Measurements from ENCODE around the gene IFNA17. TPM values are rescaled to one million over a fixed set of nuclear protein-coding genes. Genes with fewer than 3 reads are reported as not detected.
"Not testable (repeated sequence)": the region's sequence is repeated elsewhere in the genome, so short reads cannot be mapped to it uniquely, and the experiment has no call there.

IFNA17 gene
- total RNA-seq, 4 donors from 2014 or later: not detected

GRCh38 chr9:21210311-21210710, 17.7 kb downstream of the IFNA17 start:
- TF ChIP-seq CTCF (IDR thresholded peaks at IDR 0.05 in 4 of 5, conservative IDR thresholded peaks at IDR 0.05 in 1 of 5) (no peak), POLR2A (IDR thresholded peaks at IDR 0.05) (no peak)

GRCh38 chr9:21207043-21207442, 21.0 kb downstream of the IFNA17 start, which contains the start of gene IFNA10:
TSS of gene IFNA10 (minus strand) at chr9:21207143. CDS start at chr9:21207097, 46 bp downstream.
- H3K27me3 ChIP-seq; H3K9me3 ChIP-seq; DNase-seq; H3K4me1 ChIP-seq; H3K27ac ChIP-seq; in situ Hi-C loops (cut with MboI; ENCODE audit: low sequenced_read_pairs in 4 of 4); H3K4me3 ChIP-seq; ATAC-seq; intact Hi-C loops (cut with DNase I; ENCODE audit: low total_unique reads); H3K36me3 ChIP-seq: not testable (repeated sequence)

More at GRCh38 chr9:21210311-21210710, 17.7 kb downstream of the IFNA17 start:
- H3K27me3 ChIP-seq: no peaks in the 10 kb centered on the region
- in situ Hi-C loops (cut with MboI; ENCODE audit: low sequenced_read_pairs in 4 of 4): no loop called here
- no peaks in the 10 kb centered on the region for H3K9me3 ChIP-seq
- intact Hi-C loops (cut with DNase I; ENCODE audit: low total_unique reads): no loop called here
- H3K4me1 ChIP-seq: no peaks in the 10 kb centered on the region
- H3K4me3 ChIP-seq: no peak overlapping the region
- H3K36me3 ChIP-seq: no peaks in the 10 kb centered on the region
- H3K27ac ChIP-seq: no peak overlapping the region
- no peak for DNase-seq
- no peak for ATAC-seq

DNA sequence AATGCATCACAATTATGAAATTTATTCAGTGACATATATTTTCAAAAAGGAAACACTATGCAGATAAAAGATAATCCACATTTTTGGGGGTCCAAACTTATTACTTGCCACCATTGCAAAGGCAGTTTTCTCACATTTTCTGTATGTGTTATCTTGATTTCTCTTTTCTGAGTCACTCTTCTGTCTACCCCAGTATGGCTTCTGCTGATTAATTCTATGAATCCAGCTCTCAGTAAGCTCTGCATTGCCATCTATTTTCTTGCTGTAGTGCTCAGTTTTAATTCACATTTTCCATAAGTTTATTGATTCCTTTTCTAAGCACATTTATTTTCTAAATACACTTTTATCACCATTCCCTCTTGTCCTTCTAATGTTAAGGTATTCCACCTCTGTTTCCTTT, 22.8 kb downstream of the IFNA17 start:
- DNase-seq: no peak
- no peak overlapping the region for H3K4me3 ChIP-seq
- no peak for TF ChIP-seq CTCF (IDR thresholded peaks at IDR 0.05 in 4 of 5, conservative IDR thresholded peaks at IDR 0.05 in 1 of 5)
- TF ChIP-seq POLR2A (IDR thresholded peaks at IDR 0.05): no peak
- H3K27me3 ChIP-seq: no peaks in the 10 kb centered on the region
- ATAC-seq: no peak
- H3K36me3 ChIP-seq: no peaks in the 10 kb centered on the region
- intact Hi-C loops (cut with DNase I; ENCODE audit: low total_unique reads): no loop called here
- H3K9me3 ChIP-seq: no peaks in the 10 kb centered on the region
- no peak overlapping the region for H3K27ac ChIP-seq
- in situ Hi-C loops (cut with MboI; ENCODE audit: low sequenced_read_pairs in 4 of 4): no loop called here
- no peaks in the 10 kb centered on the region for H3K4me1 ChIP-seq

DNA sequence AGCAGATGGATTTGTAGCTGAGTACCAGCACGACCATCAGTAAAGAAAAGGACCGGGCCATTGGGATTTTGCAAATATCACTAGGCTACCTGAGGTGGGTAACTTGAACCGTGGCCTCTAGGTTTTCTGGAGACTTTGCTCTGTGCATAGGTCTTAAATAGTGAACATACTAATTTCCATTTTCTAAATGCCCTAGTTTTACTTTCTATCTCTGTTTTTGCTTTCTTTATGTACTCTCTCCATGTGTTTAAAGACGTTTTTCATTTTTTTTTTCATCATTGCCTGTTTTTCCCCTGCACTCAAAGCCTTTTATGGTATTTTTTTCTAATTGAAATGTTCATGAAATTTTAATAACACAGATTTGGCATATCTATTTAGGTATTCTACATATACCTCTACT, 25.9 kb downstream of the IFNA17 start, which contains the start of gene IFNA7:
Gene IFNA7, minus strand, starts transcription at position 101 of the 400 bp plus-strand sequence. Its CDS starts 40 bp downstream, at position 61.
- H3K36me3 ChIP-seq; H3K4me3 ChIP-seq; in situ Hi-C loops (cut with MboI; ENCODE audit: low sequenced_read_pairs in 4 of 4); H3K4me1 ChIP-seq; ATAC-seq; H3K9me3 ChIP-seq; H3K27me3 ChIP-seq; DNase-seq; H3K27ac ChIP-seq; intact Hi-C loops (cut with DNase I; ENCODE audit: low total_unique reads): not testable (repeated sequence)

- TF ChIP-seq CTCF (IDR thresholded peaks at IDR 0.05 in 4 of 5, conservative IDR thresholded peaks at IDR 0.05 in 1 of 5): peak in 1 of 5 experiments; percentile 15
- H3K27ac ChIP-seq; H3K9me3 ChIP-seq; H3K4me1 ChIP-seq; H3K36me3 ChIP-seq; intact Hi-C loops (cut with DNase I; ENCODE audit: low total_unique reads); DNase-seq; H3K4me3 ChIP-seq; in situ Hi-C loops (cut with MboI; ENCODE audit: low sequenced_read_pairs in 4 of 4); H3K27me3 ChIP-seq: not testable (repeated sequence)
- peak in 1 of 2 donors; percentile 46 for ATAC-seq
These were observed 32.9 kb downstream of the IFNA17 start for GRCh38 chr9:21194867-21195776.

GRCh38 chr9:21187487-21187886, 40.5 kb downstream of the IFNA17 start, which contains the start of gene IFNA4:
TSS of gene IFNA4 (minus strand) at chr9:21187587. CDS start at chr9:21187531, 56 bp downstream.
- intact Hi-C loops (cut with DNase I; ENCODE audit: low total_unique reads); H3K36me3 ChIP-seq; DNase-seq; H3K4me3 ChIP-seq; H3K9me3 ChIP-seq; H3K27me3 ChIP-seq; H3K27ac ChIP-seq; in situ Hi-C loops (cut with MboI; ENCODE audit: low sequenced_read_pairs in 4 of 4); H3K4me1 ChIP-seq; ATAC-seq: not testable (repeated sequence)

DNA sequence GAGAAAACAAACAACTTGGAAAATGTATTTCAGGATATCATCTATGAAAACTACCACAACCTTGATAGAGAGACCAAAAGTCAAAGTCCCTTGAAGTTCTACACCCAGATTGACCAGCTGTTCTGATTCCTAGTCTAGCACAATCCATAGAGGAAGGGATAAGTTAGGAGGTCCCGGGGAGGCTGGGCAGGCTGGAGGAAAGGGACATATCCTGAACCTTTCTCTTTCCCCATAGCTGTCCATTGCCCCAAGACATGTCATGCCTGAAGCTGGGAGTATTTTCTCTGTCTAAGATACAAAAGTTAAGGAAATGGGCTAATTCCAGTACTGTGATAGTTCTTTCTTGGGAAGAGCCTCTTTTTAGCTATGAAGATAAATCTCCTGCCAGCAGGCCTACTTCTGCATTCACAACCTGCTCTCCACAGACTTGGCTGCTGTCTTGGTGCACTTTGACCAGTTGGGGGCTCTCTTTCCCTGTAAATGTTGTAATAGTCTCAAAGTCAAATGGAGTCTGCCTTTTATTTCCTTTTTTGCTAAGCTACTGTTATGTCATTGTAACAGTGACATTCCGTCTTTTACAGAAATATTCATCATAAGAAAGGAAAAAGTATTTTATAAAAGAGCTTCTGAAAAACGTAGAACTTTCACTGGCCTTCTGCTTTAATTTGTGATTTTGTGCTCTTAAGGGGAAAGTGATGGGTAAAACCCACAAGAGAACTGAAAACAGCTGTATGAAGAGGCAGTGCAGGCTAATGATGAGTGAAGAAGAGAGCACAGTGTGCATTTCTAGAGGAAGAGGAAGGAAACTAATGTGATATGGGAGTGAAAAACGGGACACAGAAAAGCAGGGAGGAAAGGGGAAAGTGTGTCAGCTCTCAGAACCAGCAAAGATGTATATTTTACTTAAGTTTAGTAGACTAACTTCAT, 44.9 kb downstream of the IFNA17 start:
- intact Hi-C loops (cut with DNase I; ENCODE audit: low total_unique reads); ATAC-seq: not testable (repeated sequence)

More for the DNA sequence above, 44.9 kb downstream of the IFNA17 start:
- H3K27me3 ChIP-seq; H3K4me3 ChIP-seq; H3K4me1 ChIP-seq; H3K9me3 ChIP-seq; H3K27ac ChIP-seq; DNase-seq; in situ Hi-C loops (cut with MboI; ENCODE audit: low sequenced_read_pairs in 4 of 4); H3K36me3 ChIP-seq: not testable (repeated sequence)

Measured in gastrocnemius medialis (tissue), 4 donors.